ENCODE data around the gene HIGD2A. TPM values are rescaled to one million over a fixed set of nuclear protein-coding genes. Genes with fewer than 3 reads are reported as not detected.
A peak's percentile ranks its signal among the peaks of the same experiment; 100 is the strongest.

The HIGD2A gene
- total and polyA plus RNA-seq, 2 of the 13 experiments (the other 11 are each of a cell fraction or from before 2014, with no cell fraction given): 89.2 to 146 TPM

GRCh38 chr5:176342158-176342483 lies 46.4 kb upstream of the HIGD2A start:
- no TSS peak for BruUV-seq (replicated peaks)
- Histone ChIP-seq H3K27ac (ENCODE audit: extremely low read length, insufficient read depth, low read length) (peak overlapping the region; percentile 47), H3K27me3 (ENCODE audit: control insufficient read depth in 1 of 2, insufficient read depth in 2 of 2, low read length in 2 of 2) (no peaks in the 10 kb centered on the region), H4K20me1 (ENCODE audit: insufficient read depth, low read length) (no peaks in the 10 kb centered on the region), H2AFZ (ENCODE audit: low read length) (no peak overlapping the region), H3K9me3 (ENCODE audit: low read length) (no peaks in the 10 kb centered on the region), H3K4me2 (ENCODE audit: low read depth, low read length) (peak overlapping the region; percentile 18; the same call in 1 of the 2 replicates), H3K79me2 (ENCODE audit: insufficient read depth, low read length) (no peaks in the 10 kb centered on the region), H3K9ac (ENCODE audit: insufficient read depth, low read depth, low read length) (no peak overlapping the region), H3K4me3 (replicated peaks in 1 of 3; ENCODE audit: insufficient read depth in 1 of 3, low read depth in 2 of 3, low read length in 3 of 3) (no peak overlapping the region), H3K36me3 (replicated peaks in 1 of 2; ENCODE audit: control insufficient read depth in 1 of 2, insufficient read depth in 2 of 2, low read length in 2 of 2) (peaks cover 8 to 20% of the 10 kb centered on the region in 2 experiments; a peak in 4 of 5 replicates), H3K4me1 (ENCODE audit: insufficient read depth, low read length) (peaks cover 42% of the 10 kb centered on the region)
- intact Hi-C loops (cut with micrococcal nuclease; ENCODE audit: unreplicated experiment) (no loop called here), in situ Hi-C loops (cut with HindIII; ENCODE audit: extremely low pct_ligation_motif_present, low pct_unique_long_range_greater_than_20kb) (no loop called here)
- WGBS (ENCODE audit: low lambda C conversion rate): 77% methylated on average over 1 of the region's 1 CpG
- no peak for FAIRE-seq
- TF ChIP-seq NR2F1 (CRISPR knock-in tag; IDR thresholded peaks at IDR 0.05) (no peak), ZNF879 (CRISPR knock-in tag; IDR thresholded peaks at IDR 0.05) (no peak), FOXO4 (CRISPR knock-in tag; conservative IDR thresholded peaks at IDR 0.05) (no peak), ZNF547 (CRISPR knock-in tag; IDR thresholded peaks at IDR 0.05) (no peak), ZNF777 (CRISPR knock-in tag; IDR thresholded peaks at IDR 0.05) (no peak), RFX1 (IDR thresholded peaks at IDR 0.05) (no peak), ZBTB43 (CRISPR knock-in tag; conservative IDR thresholded peaks at IDR 0.05) (0 out of 2 replicates have a peak, but pooled peaks have one; percentile 10), CHD4 (IDR thresholded peaks at IDR 0.05; ENCODE audit: borderline replicate concordance, low read length) (no peak), ZSCAN5A (CRISPR knock-in tag; IDR thresholded peaks at IDR 0.05; ENCODE audit: borderline replicate concordance) (no peak), ZNF839 (CRISPR knock-in tag; IDR thresholded peaks at IDR 0.05; ENCODE audit: borderline replicate concordance) (no peak), ISL2 (CRISPR knock-in tag; IDR thresholded peaks at IDR 0.05) (peak; percentile 0; the same call in 1 of the 2 replicates), FLYWCH1 (CRISPR knock-in tag; IDR thresholded peaks at IDR 0.05) (no peak)
- peak; percentile 27; the same call in 2 of the 3 replicates for ATAC-seq
- DNase-seq (ENCODE audit: low spot score): no peak
- POLR2A ChIA-PET: no interaction called here
- CTCF ChIA-PET (ENCODE audit: low intra/inter-chr PET ratio, low total read pairs): no interaction called here

Measured in HepG2 (cell line).